ENCODE measurements around the gene TCEA2. TPM values are rescaled to one million over a fixed set of nuclear protein-coding genes. Genes with fewer than 3 reads are reported as not detected.

Gene TCEA2
- total RNA-seq, 1 experiment from 2014 or later, result 38.5 TPM

DNA sequence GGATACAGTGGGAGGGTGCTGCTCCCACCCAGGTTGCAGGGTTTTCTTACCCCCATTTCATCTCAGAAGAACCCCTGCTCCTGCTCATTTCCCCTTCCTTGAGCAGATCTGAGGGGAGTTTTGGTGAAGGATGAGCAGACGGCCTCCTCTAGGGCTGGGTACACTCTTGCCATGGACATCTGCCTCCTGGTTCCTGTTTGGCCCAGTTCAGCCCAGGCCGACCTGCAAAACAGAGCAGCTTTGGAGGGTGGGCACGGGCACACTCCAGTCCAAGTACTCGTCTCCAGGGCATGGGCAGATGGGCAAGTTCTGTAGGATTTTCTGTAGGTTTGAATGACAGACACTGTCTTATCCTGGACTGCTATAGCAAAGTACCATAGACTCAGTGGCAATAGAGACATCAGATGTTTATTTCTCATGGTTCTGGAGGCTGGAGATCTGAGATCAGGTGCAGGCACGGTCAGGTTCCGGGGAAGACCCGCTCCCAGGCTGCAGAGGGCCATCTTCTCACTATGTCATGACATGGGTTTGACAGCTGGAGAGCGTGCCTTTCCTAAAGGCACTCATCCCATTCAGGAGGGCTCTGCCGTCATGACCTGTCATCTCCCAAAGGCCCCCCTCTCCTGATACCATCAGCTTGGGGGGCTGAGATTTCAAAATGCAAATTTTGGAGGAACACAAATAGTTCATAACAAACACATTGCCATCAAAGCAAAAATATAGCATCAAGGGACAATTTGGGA, 38.1 kb downstream of the TCEA2 start:
- H3K4me1 ChIP-seq (ENCODE audit: control insufficient read depth, insufficient read depth, low read length), result no peaks in the 10 kb centered on the region
- no peaks in the 10 kb centered on the region for H3K9me3 ChIP-seq (ENCODE audit: control insufficient read depth, insufficient read depth, low read depth, low read length)
- no peak overlapping the region for H3K27ac ChIP-seq (ENCODE audit: low read length)
- ChIA-PET POLR2A (interaction anchor here (0.7 kb wide), 1 partner anchor 9 kb away, joined by 3 read pairs; no protein-coding TSS in a partner anchor), CTCF (interaction anchor here (0.6 kb wide), 1 partner anchor 19 kb away, joined by 5 read pairs; no protein-coding TSS in a partner anchor)
- no TSS peak for BruUV-seq (replicated peaks)
- TF ChIP-seq POLR2AphosphoS5 (IDR thresholded peaks at IDR 0.05; ENCODE audit: low read depth, low read length), result no peak
- no peak for TF ChIP-seq TCF7L2 (IDR thresholded peaks at IDR 0.05; ENCODE audit: low read depth, low read length)
- TF ChIP-seq, protein P1, sequence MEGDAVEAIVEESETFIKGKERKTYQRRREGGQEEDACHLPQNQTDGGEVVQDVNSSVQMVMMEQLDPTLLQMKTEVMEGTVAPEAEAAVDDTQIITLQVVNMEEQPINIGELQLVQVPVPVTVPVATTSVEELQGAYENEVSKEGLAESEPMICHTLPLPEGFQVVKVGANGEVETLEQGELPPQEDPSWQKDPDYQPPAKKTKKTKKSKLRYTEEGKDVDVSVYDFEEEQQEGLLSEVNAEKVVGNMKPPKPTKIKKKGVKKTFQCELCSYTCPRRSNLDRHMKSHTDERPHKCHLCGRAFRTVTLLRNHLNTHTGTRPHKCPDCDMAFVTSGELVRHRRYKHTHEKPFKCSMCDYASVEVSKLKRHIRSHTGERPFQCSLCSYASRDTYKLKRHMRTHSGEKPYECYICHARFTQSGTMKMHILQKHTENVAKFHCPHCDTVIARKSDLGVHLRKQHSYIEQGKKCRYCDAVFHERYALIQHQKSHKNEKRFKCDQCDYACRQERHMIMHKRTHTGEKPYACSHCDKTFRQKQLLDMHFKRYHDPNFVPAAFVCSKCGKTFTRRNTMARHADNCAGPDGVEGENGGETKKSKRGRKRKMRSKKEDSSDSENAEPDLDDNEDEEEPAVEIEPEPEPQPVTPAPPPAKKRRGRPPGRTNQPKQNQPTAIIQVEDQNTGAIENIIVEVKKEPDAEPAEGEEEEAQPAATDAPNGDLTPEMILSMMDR (IDR thresholded peaks at IDR 0.05), result no peak
- no peak for TF ChIP-seq SIN3A (IDR thresholded peaks at IDR 0.05; ENCODE audit: borderline replicate concordance, insufficient read depth, low read depth, low read length)
- TF ChIP-seq, protein P2, sequence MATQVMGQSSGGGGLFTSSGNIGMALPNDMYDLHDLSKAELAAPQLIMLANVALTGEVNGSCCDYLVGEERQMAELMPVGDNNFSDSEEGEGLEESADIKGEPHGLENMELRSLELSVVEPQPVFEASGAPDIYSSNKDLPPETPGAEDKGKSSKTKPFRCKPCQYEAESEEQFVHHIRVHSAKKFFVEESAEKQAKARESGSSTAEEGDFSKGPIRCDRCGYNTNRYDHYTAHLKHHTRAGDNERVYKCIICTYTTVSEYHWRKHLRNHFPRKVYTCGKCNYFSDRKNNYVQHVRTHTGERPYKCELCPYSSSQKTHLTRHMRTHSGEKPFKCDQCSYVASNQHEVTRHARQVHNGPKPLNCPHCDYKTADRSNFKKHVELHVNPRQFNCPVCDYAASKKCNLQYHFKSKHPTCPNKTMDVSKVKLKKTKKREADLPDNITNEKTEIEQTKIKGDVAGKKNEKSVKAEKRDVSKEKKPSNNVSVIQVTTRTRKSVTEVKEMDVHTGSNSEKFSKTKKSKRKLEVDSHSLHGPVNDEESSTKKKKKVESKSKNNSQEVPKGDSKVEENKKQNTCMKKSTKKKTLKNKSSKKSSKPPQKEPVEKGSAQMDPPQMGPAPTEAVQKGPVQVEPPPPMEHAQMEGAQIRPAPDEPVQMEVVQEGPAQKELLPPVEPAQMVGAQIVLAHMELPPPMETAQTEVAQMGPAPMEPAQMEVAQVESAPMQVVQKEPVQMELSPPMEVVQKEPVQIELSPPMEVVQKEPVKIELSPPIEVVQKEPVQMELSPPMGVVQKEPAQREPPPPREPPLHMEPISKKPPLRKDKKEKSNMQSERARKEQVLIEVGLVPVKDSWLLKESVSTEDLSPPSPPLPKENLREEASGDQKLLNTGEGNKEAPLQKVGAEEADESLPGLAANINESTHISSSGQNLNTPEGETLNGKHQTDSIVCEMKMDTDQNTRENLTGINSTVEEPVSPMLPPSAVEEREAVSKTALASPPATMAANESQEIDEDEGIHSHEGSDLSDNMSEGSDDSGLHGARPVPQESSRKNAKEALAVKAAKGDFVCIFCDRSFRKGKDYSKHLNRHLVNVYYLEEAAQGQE (IDR thresholded peaks at IDR 0.05; ENCODE audit: insufficient read depth in 1 of 2, low read depth in 2 of 2, low read length in 1 of 2), result no peak
- DNase-seq (ENCODE audit: low read depth, low spot score) (no peak), ATAC-seq (no peak)
- H3K4me3 ChIP-seq (ENCODE audit: low read depth in 2 of 2, low read length in 2 of 2), result no peak overlapping the region
- H3K36me3 ChIP-seq (ENCODE audit: control insufficient read depth, insufficient read depth, low read length), result no peaks in the 10 kb centered on the region
- in situ Hi-C loops (cut with HindIII; ENCODE audit: low pct_unique_long_range_greater_than_20kb, low sequenced_read_pairs), result no loop called here
- no peaks in the 10 kb centered on the region for H3K27me3 ChIP-seq (ENCODE audit: control insufficient read depth, insufficient read depth, low read length)
- intact Hi-C loops (cut with micrococcal nuclease; ENCODE audit: unreplicated experiment), result no loop called here

DNA sequence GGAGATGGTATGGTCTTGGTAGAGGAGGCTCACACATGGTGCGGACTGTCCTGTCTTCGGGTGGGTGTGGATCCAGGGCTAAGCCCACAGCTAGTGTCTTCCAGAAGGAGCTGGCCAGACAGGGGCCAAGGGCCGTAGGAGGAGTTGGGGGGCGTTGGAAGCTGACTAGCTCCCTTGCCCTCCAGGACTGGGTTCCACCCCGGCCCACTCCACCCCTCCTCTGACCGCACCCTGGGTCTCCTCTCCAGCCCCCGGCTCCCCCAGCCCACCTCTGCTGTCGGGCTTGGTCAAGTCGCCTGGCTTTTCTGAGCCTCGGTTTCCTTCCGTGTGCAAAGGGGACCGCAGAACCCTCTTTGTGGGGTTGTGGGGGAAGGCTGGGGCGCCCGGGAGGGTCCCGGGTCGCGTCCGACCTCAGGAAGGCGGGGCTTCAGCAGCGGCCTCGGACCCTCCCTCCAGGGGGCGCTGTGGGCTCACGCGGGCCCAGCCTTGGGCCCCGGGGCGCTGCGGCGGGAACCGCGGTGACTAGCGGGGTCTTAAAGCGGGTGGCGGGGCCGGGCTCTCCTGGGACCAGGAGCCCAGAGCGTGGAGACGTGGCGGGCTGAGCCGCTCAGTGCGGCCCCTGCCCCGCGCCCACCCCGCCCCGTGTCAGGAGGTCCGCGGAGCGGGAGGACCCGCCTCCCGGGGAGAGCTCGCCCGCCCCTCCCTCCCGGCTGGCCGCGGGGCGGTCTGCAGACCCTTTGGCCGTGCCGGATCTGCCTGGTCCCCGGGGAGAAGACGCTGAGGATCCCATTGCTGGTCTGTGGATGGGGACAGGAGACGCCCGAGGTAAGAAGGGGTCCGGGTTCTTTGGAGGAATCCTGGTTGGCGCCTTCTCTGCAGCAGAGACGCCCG, 39.0 kb downstream of the TCEA2 start:
- Histone ChIP-seq H3K27me3 (ENCODE audit: control insufficient read depth, insufficient read depth, low read length) (no peaks in the 10 kb centered on the region), H3K27ac (ENCODE audit: low read length) (no peak overlapping the region), H3K4me1 (ENCODE audit: control insufficient read depth, insufficient read depth, low read length) (no peaks in the 10 kb centered on the region), H3K9me3 (ENCODE audit: control insufficient read depth, insufficient read depth, low read depth, low read length) (no peaks in the 10 kb centered on the region), H3K4me3 (ENCODE audit: low read depth in 2 of 2, low read length in 2 of 2) (peak overlapping the region; percentile 41 to 58), H3K36me3 (ENCODE audit: control insufficient read depth, insufficient read depth, low read length) (no peaks in the 10 kb centered on the region)
- DNase-seq (ENCODE audit: low read depth, low spot score) (no peak), ATAC-seq (peak; percentile 85)
- ChIA-PET POLR2A (interaction anchor here (0.6 to 0.7 kb wide), 2 partner anchors 10 to 21 kb away, joined by 3 to 5 read pairs; no protein-coding TSS in a partner anchor), CTCF (interaction anchor here (0.6 to 1.0 kb wide), 6 partner anchors 12 to 557 kb away, joined by 3 to 6 read pairs (median 4); no protein-coding TSS in a partner anchor)
- no peak for TF ChIP-seq POLR2AphosphoS5 (IDR thresholded peaks at IDR 0.05; ENCODE audit: low read depth, low read length)
- TF ChIP-seq, protein P1 (IDR thresholded peaks at IDR 0.05), result peak; percentile 99
- TF ChIP-seq, protein P2 (IDR thresholded peaks at IDR 0.05; ENCODE audit: insufficient read depth in 1 of 2, low read depth in 2 of 2, low read length in 1 of 2), result no peak
- no peak for TF ChIP-seq TCF7L2 (IDR thresholded peaks at IDR 0.05; ENCODE audit: low read depth, low read length)
- no peak for TF ChIP-seq SIN3A (IDR thresholded peaks at IDR 0.05; ENCODE audit: borderline replicate concordance, insufficient read depth, low read depth, low read length)
- in situ Hi-C loops (cut with HindIII; ENCODE audit: low pct_unique_long_range_greater_than_20kb, low sequenced_read_pairs), result no loop called here
- intact Hi-C loops (cut with micrococcal nuclease; ENCODE audit: unreplicated experiment), result no loop called here
- no TSS peak for BruUV-seq (replicated peaks)

Measured in Panc1 (cell line).